GM12875 (cell line): Measurements from ENCODE around the gene GPATCH3.
"Not testable (repeated sequence)": the region's sequence is repeated elsewhere in the genome, so short reads cannot be mapped to it uniquely, and the experiment has no call there.

Source experiments
- H3K4me3 ChIP-seq: one replicate; pipeline ENCODE4 v1.5.1; 2011; ENCODE audit warnings: low read depth, low read length, control low read depth
- CTCF ChIP-seq: IDR thresholded peaks from 2 replicates; pipeline ENCODE4 v1.5.1; 2011; ENCODE audit warnings: low read depth, mild to moderate bottlenecking, control low read depth, inconsistent platforms, low read length, moderate library complexity, borderline replicate concordance; ENCODE audit not compliant: insufficient read depth

GPATCH3 gene

GRCh38 chr1:26900001-26900814, at the start of gene GPATCH3:
TSS of gene GPATCH3 (minus strand) at chr1:26900467. CDS start at chr1:26900442, 25 bp downstream.
- H3K4me3 ChIP-seq = peak within 1 kb of the TSS; percentile 78
- no peak for TF ChIP-seq CTCF

GRCh38 chr1:26949926-26950319, 49.7 kb upstream of the GPATCH3 start:
- no peak overlapping the region for H3K4me3 ChIP-seq
- no peak for TF ChIP-seq CTCF

GRCh38 chr1:26949266-26949925, 49.1 kb upstream of the GPATCH3 start:
- no peak for TF ChIP-seq CTCF
- no peak overlapping the region for H3K4me3 ChIP-seq

- not testable (repeated sequence) for H3K4me3 ChIP-seq
Observed at GRCh38 chr1:26948725-26949057, 48.4 kb upstream of the GPATCH3 start.

DNA sequence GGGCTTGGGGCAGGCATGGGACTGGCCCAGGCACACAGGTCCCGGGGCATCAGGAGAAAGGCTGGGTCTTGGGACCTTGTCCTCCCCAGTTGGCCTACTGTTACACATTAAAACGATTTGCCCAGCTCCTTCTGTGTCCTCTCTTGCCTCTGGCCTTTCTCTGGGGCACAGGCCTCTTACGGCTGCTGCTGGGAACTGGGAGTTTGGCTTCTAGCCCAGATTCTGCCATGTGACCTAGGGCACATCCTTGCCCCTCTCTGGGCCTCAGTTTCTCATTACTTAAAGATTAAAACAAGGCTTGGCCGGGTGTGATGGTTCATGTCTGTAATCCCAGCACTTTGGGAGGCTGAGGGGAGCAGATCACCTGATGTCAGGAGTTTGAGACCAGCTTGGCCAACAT, 46.0 kb upstream of the GPATCH3 start:
- H3K4me3 ChIP-seq = no peak overlapping the region
- TF ChIP-seq CTCF = no peak

DNA sequence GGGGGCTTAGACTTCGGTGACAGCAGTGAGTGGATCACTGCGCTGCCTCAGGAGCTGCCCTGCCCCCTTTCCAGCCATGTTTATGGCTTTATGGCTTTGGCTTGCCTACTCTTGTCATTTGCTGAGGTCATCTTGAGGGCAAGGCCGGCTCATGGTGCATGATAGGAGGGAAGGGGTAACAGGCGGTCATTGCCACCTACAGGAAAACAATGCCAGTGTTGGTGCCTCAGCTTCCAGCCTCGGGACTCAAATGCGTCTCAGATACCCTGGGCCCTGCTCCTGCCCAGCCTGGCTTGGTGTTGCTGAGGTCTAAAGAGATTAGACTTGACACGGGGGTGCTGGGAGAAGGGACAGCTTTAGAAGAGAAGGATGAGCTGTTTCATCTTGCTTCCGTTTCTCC, 45.5 kb upstream of the GPATCH3 start:
- no peak overlapping the region for H3K4me3 ChIP-seq
- no peak for TF ChIP-seq CTCF

- H3K4me3 ChIP-seq = no peak overlapping the region
- no peak for TF ChIP-seq CTCF
Observed at GRCh38 chr1:26945138-26945537, 44.9 kb upstream of the GPATCH3 start.
